ENCODE data around the gene PTPRD. TPM values are rescaled to one million over a fixed set of nuclear protein-coding genes. Genes with fewer than 3 reads are reported as not detected.

PTPRD gene
- total RNA-seq, 1 experiment from 2014 or later: 32.5 TPM

DNA sequence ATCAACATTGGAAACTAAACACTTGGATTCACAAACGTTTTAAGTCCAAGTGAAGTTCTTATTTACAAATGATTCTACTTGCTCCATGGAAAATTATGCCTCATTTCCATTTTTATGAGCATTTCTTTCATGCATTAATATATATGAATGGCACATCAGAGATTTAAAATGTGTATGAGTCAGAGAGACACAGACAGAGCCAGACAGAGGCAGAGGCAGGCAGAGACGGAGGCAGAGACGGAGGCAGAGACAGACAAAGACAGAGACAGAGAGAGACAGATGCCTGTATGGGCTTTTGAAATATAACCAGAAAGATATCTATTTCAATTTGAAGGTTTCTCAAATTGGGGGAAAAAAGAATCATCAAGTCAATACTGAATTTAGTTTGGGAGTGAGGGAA, 649.0 kb downstream of the PTPRD start:
- Mint-ChIP-seq H3K27me3 (ENCODE audit: low read depth) (no peaks in the 10 kb centered on the region), H3K4me1 (peaks cover 4 to 7% of the 10 kb centered on the region in 2 experiments), H3K4me3 (no peak overlapping the region), H3K36me3 (ENCODE audit: insufficient read depth in 1 of 3, low read depth in 3 of 3) (no peaks in the 10 kb centered on the region), H3K9me3 (no peaks in the 10 kb centered on the region), H3K27ac (no peak overlapping the region; a peak in 1 of 7 replicates)
- no peak overlapping the region for H3K4ac ChIP-seq (ENCODE audit: low read depth, low read length)
- no peak overlapping the region for H3K23ac ChIP-seq (ENCODE audit: insufficient read length, low read depth, low read length)
- no peak for TF ChIP-seq CTCF (conservative IDR thresholded peaks at IDR 0.05)
- H3K27ac ChIP-seq (ENCODE audit: insufficient read length, low read depth, low read length): no peak overlapping the region
- no peaks in the 10 kb centered on the region for H4K20me1 ChIP-seq (ENCODE audit: control insufficient read depth, insufficient read depth, insufficient read length)
- no peak overlapping the region for H4K91ac ChIP-seq (ENCODE audit: insufficient read length, low read depth, low read length)
- H3K18ac ChIP-seq (ENCODE audit: insufficient read length, low read depth, low read length): no peak overlapping the region
- H3K56ac ChIP-seq (ENCODE audit: insufficient read length, low read depth, low read length): no peak overlapping the region
- H3K14ac ChIP-seq (ENCODE audit: insufficient read depth, low read length): no peak overlapping the region
- H2BK15ac ChIP-seq (ENCODE audit: low read depth, low read length): no peak overlapping the region
- H2BK20ac ChIP-seq (ENCODE audit: low read depth, low read length, poor library complexity, severe bottlenecking): no peak overlapping the region
- H3K4me2 ChIP-seq (ENCODE audit: insufficient read depth, insufficient read length, low read length): no peak overlapping the region
- H3K79me1 ChIP-seq (ENCODE audit: insufficient read depth, low read depth, low read length, poor library complexity, severe bottlenecking): no peaks in the 10 kb centered on the region
- H3K9me3 ChIP-seq (ENCODE audit: control insufficient read depth, low read depth, low read length): no peaks in the 10 kb centered on the region
- no peak overlapping the region for H2BK5ac ChIP-seq (ENCODE audit: insufficient read length, low read length)
- DNase-seq: no peak
- no peak overlapping the region for H3K9ac ChIP-seq (ENCODE audit: extremely low read depth, insufficient read length, low read length)
- no peak overlapping the region for H3T11ph ChIP-seq (ENCODE audit: low read length)
- H3K23me2 ChIP-seq (ENCODE audit: insufficient read length, low read depth, low read length, poor library complexity, severe bottlenecking): no peaks in the 10 kb centered on the region
- H4K5ac ChIP-seq (ENCODE audit: insufficient read length, low read depth, low read length): no peak overlapping the region
- no CpG with 5 or more reads among the region's 3 CpGs for WGBS (ENCODE audit: extremely low coverage, insufficient read length, low lambda C conversion rate)
- no peaks in the 10 kb centered on the region; the same call in 1 of the 2 replicates for H3K4me1 ChIP-seq (ENCODE audit: insufficient read depth, low read length)
- no peaks in the 10 kb centered on the region for H3K79me2 ChIP-seq (ENCODE audit: insufficient read depth, low read length)
- H2AK5ac ChIP-seq (ENCODE audit: insufficient read length, low read length): no peak overlapping the region
- H2BK12ac ChIP-seq (ENCODE audit: insufficient read length, low read depth, low read length): no peak overlapping the region
- no peak overlapping the region for H2BK120ac ChIP-seq (ENCODE audit: low read depth, low read length, poor library complexity, severe bottlenecking)
- H2AFZ ChIP-seq (ENCODE audit: low read length): no peak overlapping the region
- no peaks in the 10 kb centered on the region for H3K27me3 ChIP-seq (ENCODE audit: insufficient read depth, low read length)
- H4K8ac ChIP-seq (replicated peaks; ENCODE audit: insufficient read length, low read depth, low read length): no peak overlapping the region

All from H9 (cell line).